GM21390 (cell line): ENCODE measurements around the gene ESYT2.
"Not testable (repeated sequence)": the region's sequence is repeated elsewhere in the genome, so short reads cannot be mapped to it uniquely, and the experiment has no call there.

Experiments used
- ATAC-seq: cut with Tn5 transposase; IDR thresholded peaks from one replicate; pipeline ENCODE4 v1.9.1; 2021; ENCODE audit not compliant: unreplicated experiment

ESYT2 gene

DNA sequence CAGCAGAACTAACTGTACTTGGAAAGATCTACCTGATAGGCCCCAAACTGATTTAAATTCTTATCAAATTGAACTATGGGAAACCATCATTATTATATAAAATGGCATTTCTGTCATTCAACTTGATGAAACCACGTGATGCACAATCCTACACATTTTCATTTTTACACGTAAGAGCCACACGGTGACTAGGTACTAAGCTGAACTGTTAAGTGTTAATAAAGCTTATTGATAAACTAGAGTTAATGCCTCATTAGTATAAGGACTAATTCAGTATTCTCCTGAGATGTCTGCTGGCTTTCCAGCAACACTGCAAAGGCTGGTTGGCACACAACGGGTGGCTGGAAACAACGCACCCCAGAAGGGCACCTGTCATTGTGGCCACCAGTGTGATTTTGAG, 129.3 kb downstream of the ESYT2 start:
- no peak for ATAC-seq

DNA sequence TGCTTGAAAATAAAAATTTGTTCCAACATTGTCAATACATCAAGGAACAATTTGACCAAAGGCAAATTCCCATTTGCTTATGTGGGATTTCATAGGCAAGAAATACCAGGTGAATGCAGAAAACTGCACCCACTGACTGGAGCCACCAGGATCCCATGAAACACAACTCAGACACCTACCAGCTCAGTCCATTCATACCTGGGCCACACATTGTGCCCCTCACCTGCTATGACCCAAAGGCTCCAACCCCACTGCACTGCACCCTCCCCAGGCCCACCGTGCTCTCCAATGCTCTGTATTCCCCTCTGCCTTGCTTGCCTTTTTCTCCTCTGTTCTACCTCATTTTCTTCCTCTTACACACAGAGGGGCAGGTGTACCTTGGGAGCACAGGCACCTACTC, 130.0 kb downstream of the ESYT2 start:
- no peak for ATAC-seq

DNA sequence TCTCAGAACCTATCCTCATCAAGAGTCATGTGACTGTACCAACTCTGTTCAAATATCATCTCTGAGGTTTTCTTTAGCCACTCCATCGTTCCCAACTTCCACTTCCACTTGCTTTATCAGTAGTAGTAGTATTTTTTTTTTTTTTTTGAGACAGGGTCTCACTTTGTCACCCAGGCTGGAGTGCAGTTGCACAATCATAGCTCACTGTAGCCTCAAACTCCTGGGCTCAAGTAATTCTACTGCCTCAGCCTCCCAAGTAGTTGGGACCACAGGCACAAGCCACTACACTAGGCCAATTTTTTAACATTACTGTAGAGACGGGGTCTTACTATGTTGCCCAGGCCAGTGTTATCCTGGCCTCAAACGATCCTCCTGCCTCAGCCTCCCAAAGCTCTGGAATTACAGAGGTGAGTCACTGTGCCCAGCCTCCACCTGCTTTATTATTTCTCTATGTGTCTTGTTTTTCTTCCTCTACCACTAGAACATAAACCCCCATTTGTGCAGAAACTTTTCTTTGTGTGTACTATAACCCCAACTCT, 130.6 kb downstream of the ESYT2 start:
- ATAC-seq = no peak

DNA sequence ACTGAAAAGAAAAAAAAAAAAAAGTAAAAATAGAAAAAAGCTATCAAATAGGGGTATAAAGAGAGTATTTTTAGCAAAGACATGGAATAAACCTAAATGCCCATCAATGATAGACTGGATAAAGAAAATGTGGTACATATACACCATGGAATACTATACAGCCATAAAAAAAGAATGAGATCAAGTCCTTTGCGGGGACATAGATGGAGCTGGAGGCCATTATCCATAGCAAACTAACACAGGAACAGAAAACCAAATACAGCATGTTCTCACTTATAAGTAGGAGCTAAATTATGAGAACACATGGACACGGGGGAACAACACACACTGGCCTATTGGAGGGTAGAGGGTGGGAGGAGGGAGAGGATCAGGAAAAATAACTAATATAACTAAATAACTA, 131.7 kb downstream of the ESYT2 start:
- ATAC-seq = not testable (repeated sequence)

DNA sequence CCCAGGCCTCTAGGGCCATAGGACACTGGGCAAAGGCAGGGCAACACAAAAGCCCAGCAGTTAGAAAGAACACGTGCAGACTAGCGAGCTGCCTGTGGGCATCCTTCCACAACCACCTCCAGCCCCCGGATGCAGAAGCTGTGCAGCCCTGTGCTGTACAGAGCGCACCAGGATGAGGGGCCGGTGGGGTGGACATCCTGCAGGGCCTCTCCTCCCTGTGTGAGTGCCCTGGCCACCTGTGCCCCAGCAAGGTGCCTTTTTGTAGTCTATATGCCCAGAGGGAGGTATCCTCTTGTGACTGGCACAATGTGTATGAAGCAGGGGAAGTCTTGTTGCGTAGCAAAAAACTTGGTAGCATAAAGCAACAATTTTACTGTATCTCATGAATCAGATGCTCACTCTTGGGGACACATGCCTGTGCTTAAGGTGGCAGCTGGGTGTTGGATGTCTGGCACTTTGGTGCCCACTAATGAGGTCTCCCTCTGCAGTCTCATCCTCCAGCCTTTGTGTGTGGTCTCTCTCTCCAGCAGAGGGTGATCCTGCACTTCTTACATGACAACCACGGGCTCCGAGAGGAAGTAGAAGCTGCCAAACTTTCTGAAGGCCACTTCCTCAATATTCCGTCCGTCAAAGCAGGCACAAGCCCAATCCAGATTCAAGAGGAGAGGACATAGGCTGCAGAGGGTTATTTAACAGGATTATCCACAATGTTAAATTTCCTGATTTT, 133.4 kb downstream of the ESYT2 start:
- no peak for ATAC-seq

DNA sequence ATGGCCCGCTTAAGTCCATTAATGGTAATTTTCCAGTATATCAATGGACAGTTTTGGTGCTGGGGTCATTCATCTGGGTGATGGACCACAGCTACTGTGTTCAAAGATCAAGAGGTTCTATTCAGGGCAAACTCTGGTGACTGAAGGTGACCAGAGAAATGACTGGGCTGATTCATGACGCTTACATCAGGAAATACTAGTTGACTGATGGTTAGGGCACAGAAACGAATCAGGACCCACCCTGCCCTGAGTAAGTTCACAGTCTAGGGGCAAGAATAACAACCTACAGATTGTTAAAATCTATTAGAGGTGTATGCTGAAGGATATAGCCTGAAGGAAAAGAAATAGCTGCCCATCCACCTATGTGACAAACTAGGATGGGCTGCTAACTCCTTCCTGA, 134.3 kb downstream of the ESYT2 start:
- ATAC-seq = no peak

DNA sequence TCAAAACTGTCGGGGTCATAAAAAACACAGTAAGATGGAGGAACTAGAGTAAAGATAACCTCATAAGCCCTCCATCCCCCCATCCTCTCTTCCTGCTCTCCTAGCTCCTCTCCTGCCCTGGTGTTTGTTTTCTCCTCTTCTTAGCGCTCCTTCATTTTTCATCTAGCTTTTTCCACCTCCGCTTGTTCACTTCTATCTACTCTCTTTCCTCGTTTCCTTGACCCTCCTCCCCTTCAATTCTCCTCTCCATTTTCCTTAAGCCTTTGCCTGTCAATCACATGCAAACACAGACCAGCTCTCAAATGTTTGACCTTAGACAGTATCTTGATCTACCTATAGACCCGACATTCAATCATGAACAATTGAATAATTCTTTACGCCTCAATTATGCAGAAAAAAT, 134.7 kb downstream of the ESYT2 start:
- ATAC-seq = no peak

DNA sequence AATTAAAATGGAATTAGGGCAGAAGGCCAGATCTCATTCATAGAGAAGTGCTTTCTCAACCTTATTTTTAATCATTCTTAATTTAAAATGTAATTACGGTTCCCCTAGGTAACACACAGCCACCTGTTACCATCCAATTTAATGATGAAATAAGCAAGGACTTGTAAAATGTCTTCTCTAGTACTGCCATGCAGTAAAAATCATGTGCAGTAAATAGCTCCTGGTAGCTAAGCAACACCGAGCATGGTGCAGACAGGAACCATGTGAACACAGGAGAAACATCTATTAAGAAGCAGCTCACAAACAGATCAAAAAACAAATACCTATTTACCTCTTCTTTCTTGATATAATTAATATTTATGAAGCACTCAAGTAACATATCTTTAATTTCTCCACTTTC, 139.8 kb downstream of the ESYT2 start:
- ATAC-seq = no peak

DNA sequence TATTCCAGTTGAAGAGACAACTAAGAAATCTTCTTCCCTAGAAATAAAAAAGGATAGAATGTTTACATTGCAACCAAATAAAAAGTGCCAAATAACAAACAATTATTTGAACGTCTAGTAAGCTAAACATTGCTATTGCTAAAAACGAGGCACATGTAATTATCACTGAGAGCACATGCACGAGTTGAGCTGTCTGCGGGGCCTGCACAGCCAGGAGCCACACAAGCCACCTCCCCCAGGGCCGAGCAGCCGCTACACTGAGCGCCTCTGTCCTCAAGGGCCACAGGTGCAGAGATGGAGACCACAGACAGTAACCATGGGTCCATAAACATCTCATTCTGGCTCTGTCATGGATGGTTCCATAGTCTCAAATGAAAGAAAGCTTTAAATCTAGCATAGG, 141.9 kb downstream of the ESYT2 start:
- ATAC-seq = no peak

DNA sequence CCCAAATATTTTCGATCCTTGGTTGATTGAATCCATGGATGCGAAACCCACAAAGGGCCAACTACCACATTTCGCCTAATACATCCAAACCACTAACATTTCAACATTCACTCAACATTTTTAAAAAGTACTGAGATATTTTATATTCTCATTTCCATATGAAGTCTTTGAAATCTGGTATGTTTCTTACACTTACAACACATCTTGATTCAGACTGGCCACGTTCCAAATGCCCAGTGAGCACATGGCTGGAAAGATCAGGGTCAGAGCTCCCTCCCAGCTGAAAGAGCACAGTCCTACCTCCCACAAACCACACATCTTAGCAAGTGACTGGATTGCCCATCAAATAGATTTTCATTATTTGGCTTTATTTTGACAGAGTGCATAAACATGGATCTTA, 143.6 kb downstream of the ESYT2 start:
- no peak for ATAC-seq

DNA sequence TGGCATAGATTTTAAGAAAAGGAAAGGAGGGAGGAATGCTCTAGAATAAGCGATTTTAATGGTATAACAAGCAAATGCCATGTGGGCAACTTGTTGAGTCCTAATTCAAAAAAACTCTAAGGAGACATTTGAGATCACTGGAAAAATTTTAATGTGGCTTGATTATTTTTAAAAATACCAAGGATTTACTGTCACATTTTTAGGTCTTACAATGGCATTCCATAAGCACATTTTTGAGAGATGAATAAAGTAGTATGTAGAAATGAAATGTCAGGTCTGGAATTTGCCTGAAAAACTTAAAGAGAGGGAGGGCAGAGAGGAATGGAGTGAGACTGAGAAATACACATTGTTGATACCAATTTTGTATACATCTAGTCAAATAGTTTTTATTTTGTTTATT, 145.0 kb downstream of the ESYT2 start:
- ATAC-seq = no peak

DNA sequence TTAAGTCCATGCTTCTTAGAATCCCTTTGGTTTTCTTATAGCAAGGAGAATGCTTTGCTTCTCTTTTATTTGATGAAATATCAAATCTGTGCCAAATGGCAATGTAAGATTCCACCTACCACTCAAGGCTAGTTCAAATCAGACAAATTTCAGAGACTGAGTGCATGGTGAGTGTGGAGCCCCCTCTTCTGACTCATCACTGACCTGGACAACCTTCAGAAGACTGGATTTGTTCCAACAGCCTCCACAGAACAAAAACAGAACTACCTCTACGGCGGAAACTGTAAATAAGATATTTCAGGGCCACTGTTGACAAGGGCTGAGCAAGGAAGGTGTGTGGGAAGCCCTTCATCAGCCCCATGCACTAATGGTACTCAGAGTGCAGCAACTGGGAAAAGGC, 145.8 kb downstream of the ESYT2 start:
- ATAC-seq = no peak

DNA sequence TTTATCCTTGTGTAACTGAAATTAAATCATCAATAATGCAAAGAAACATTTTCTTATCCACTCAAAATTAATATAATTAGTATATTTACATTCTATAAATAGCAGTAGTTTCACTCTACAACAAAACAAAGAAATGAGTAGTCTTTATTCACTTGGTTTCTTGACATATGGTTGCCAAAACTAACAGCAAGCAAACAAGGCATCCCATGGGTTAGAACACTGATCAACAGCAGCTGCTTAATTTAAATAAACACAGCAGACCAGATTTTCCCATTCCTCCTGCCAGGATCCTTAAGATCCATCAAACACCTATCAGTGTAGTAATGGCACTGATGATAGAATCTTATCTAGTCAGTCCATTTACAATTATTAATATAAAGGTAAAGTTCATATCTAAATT, 146.9 kb downstream of the ESYT2 start:
- ATAC-seq = no peak
